Measurements from ENCODE around the gene LRP6.

GRCh38 chr12:12254553-12254952, 12.3 kb downstream of the LRP6 start:
- TF ChIP-seq EZH2 (IDR thresholded peaks at IDR 0.05; ENCODE audit: low read length) (no peak), CTCF (optimal IDR thresholded peaks at IDR 0.05 in 1 of 3, IDR thresholded peaks at IDR 0.05 in 1 of 3, conservative IDR thresholded peaks at IDR 0.05 in 1 of 3; ENCODE audit: extremely low read depth in 1 of 3, insufficient read depth in 2 of 3, low read length in 3 of 3) (no peak)
